Motor neuron (in vitro differentiated cells): ENCODE data around the gene IGSF22. TPM values are rescaled to one million over a fixed set of nuclear protein-coding genes. Genes with fewer than 3 reads are reported as not detected.

Source experiments
- ATAC-seq, 8 experiments: fragments of 200-7000 bp; cut with Tn5 transposase; replicated peaks in 6 of 8; 2 replicates each; pipeline ENCODE4 v1.8.0; 2021; ENCODE audit warnings: mild to moderate bottlenecking in 8 of 8, moderate library complexity in 8 of 8
- H3K27ac ChIP-seq, 2 donors: fragments of 250-450 bp; sonication (Bioruptor Pico); 2 replicates each; pipeline ENCODE4 v1.9.0; 2021; ENCODE audit warnings: antibody characterized with exemption in 2 of 2, mild to moderate bottlenecking in 2 of 2, moderate library complexity in 1 of 2
- H3K4me1 ChIP-seq, 2 donors: fragments of 250-450 bp; sonication (Bioruptor Pico); replicated peaks in 1 of 2; 2 replicates each; pipeline ENCODE4 v1.6.1; 2021; ENCODE audit warnings: antibody characterized with exemption in 2 of 2, mild to moderate bottlenecking in 2 of 2, moderate library complexity in 1 of 2
- H3K4me3 ChIP-seq, 5 donors: fragments of 250-450 bp; sonication (Bioruptor Pico); 2 replicates each; pipeline ENCODE4 v1.9.0; 2021; ENCODE audit warnings: antibody characterized with exemption in 5 of 5, mild to moderate bottlenecking in 5 of 5, moderate library complexity in 4 of 5
- WGBS, 10 experiments: fragments of 450-650 bp; shearing (Covaris generic); methylation state at CpG; one replicate each; pipeline ENCODE4 v1.0.0; 2022; 5-methylcytosine and 5-hydroxymethylcytosine counted together
- in situ Hi-C, 9 experiments: fragments of 400-800 bp; cut with MboI; loops; one replicate each; pipeline ENCODE4 v1.15.0; 2021; ENCODE audit warnings: low sequenced_read_pairs in 9 of 9, low pct_unique_long_range_greater_than_20kb in 2 of 9; ENCODE audit not compliant: unreplicated experiment in 9 of 9
- total RNA-seq, 8 experiments: library from RNA; unstranded; fragments of 300-600 nt; gene quantifications; 2 replicates each; pipeline versions ENCODE4 v1.2.3 to v1.2.4, GENCODE V29; 2022

The IGSF22 gene
- total RNA-seq = 1 to 10 TPM in 3 of 8 experiments, under 1 TPM in 5; 0.05 to 2.4 (median 0.86) TPM

DNA sequence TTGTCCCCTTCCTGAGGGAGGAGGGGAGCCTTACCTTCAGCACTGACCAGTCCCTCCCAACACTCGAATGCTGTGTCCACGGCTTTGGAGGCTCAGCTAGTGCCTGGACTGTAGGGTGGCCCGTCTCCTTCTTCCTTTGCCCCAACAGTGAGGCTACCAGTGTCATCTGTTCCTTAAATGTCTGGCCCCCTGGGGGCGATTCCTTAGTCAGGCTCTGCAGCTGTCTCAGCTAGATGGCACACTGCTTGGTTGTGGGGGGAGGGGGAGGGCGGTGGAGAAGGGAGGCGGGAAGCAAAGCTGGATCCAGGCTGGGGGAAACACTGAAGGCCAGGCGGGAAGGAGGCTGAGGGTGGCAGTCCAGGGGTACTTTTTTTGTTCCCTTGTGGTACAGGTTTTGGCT, at the start of gene IGSF22:
IGSF22 (minus strand) TSS at position 149 of the 400 bp plus-strand sequence. CDS start 1,952 bp downstream, outside the sequence.
- in situ Hi-C loops = loop anchor here in 2 of 9 experiments (25.0 kb wide), 1 partner anchor 189 kb away; the partner anchor contains the start of gene TSG101 (in 2 of the 2)
- ATAC-seq = no peak
- WGBS, 10 experiments = 14 to 73% (median 52%) methylated on average over 2 of the region's 7 CpGs; no CpG with 5 or more reads in 7 of the 10 experiments

GRCh38 chr11:18774801-18775200, 48.8 kb upstream of the IGSF22 start:
- in situ Hi-C loops = no loop called here
- H3K27ac ChIP-seq = no peak overlapping the region
- WGBS, 10 experiments = 40 to 86% (median 80%) methylated on average over 1 to 7 of the region's 7 CpGs; no CpG with 5 or more reads in 3 of the 10 experiments
- no peak for ATAC-seq
- no peaks in the 10 kb centered on the region for H3K4me1 ChIP-seq
- no peak overlapping the region for H3K4me3 ChIP-seq

More for the DNA sequence above, at the start of gene IGSF22:
- no peak within 1 kb of the TSS for H3K27ac ChIP-seq
- H3K4me3 ChIP-seq = no peak within 1 kb of the TSS
- no peaks in the 10 kb centered on the region for H3K4me1 ChIP-seq

GRCh38 chr11:18773681-18774080, 47.7 kb upstream of the IGSF22 start:
- Histone ChIP-seq H3K4me1 (no peaks in the 10 kb centered on the region), H3K27ac (no peak overlapping the region), H3K4me3 (no peak overlapping the region)
- 60 to 100% (median 75%) methylated on average over 1 to 3 of the region's 3 CpGs; no CpG with 5 or more reads in 4 of the 10 experiments for WGBS, 10 experiments
- in situ Hi-C loops = no loop called here
- no peak for ATAC-seq

- no peak overlapping the region for H3K27ac ChIP-seq
- no peaks in the 10 kb centered on the region for H3K4me1 ChIP-seq
- 80 to 87% methylated on average over 3 to 4 of the region's 8 CpGs; no CpG with 5 or more reads in 8 of the 10 experiments for WGBS, 10 experiments
- no peak overlapping the region for H3K4me3 ChIP-seq
- in situ Hi-C loops = no loop called here
- no peak for ATAC-seq
Observed at GRCh38 chr11:18773104-18773503, 47.1 kb upstream of the IGSF22 start.

DNA sequence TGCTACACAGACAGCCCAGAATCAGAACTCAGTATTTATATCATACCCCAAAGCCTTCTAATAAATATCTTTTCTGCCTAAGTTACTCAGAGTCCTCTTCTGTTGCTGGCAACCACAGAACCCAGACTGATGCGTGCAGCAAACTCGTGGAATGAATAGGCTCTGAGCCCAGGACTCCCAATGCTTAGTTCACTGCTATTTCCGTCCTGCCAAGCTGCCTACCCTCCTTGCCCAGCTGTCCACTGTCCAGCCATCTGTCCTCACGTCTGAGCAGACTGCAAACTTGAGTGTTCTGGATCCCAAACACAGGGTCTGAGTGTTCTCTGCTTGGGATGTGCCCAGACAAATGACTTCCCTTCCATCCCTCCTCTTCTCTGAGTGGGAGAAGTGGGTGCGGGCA, 46.2 kb upstream of the IGSF22 start:
- no peak overlapping the region for H3K4me3 ChIP-seq
- no peak for ATAC-seq
- in situ Hi-C loops = no loop called here
- H3K4me1 ChIP-seq = no peaks in the 10 kb centered on the region
- H3K27ac ChIP-seq = no peak overlapping the region
- WGBS, 10 experiments = 6 to 90% (median 61%) methylated on average over 2 to 4 of the region's 5 CpGs; no CpG with 5 or more reads in 4 of the 10 experiments

GRCh38 chr11:18771266-18772035, 45.5 kb upstream of the IGSF22 start:
- Histone ChIP-seq H3K4me3 (no peak overlapping the region), H3K4me1 (no peaks in the 10 kb centered on the region), H3K27ac (no peak overlapping the region)
- ATAC-seq = no peak
- in situ Hi-C loops = no loop called here
- 60 to 98% (median 76%) methylated on average over 1 to 9 of the region's 13 CpGs; no CpG with 5 or more reads in 1 of the 10 experiments for WGBS, 10 experiments

DNA sequence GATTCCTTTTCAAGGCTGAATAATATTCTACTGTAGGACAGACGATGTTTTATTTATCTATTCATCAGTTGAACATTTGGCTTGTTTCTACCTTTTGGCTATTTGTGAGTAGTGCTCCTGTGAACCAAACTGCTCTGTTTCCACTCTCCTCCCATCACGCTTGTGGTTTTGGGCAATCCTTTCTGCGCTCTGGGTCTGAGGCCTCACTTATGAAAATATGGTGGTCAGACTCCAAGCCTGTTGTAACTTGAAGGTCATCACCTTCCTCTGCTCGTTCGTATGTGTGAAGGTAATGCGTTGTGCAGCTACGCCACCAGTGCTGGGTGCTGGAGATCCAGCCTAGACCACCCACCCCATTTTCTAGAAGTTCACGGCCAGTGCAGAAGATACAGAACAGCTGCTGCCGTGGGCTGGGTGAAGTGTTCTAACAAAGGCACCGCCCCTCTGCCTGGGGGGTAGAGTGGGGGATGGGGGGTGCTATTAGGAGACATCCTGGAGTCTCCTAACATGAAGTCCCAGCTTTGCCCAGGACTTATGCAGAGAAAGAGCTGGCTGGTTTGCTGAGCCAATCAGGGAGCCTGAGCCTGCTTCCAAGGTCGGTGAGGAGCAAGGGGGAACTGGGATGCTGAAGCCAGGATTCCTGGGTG, 44.6 kb upstream of the IGSF22 start:
- H3K27ac ChIP-seq = no peak overlapping the region
- ATAC-seq = no peak

GRCh38 chr11:18769802-18770456, 43.9 kb upstream of the IGSF22 start:
- Histone ChIP-seq H3K4me3 (no peak overlapping the region), H3K27ac (no peak overlapping the region), H3K4me1 (no peaks in the 10 kb centered on the region)
- no peak for ATAC-seq
- in situ Hi-C loops = no loop called here
- WGBS, 10 experiments = 50 to 100% (median 64%) methylated on average over 1 to 6 of the region's 8 CpGs; no CpG with 5 or more reads in 1 of the 10 experiments

More for the DNA sequence above, 44.6 kb upstream of the IGSF22 start:
- H3K4me3 ChIP-seq = no peak overlapping the region
- WGBS, 10 experiments = 44 to 100% (median 70%) methylated on average over 1 to 8 of the region's 11 CpGs; no CpG with 5 or more reads in 2 of the 10 experiments
- H3K4me1 ChIP-seq = no peaks in the 10 kb centered on the region
- in situ Hi-C loops = no loop called here

DNA sequence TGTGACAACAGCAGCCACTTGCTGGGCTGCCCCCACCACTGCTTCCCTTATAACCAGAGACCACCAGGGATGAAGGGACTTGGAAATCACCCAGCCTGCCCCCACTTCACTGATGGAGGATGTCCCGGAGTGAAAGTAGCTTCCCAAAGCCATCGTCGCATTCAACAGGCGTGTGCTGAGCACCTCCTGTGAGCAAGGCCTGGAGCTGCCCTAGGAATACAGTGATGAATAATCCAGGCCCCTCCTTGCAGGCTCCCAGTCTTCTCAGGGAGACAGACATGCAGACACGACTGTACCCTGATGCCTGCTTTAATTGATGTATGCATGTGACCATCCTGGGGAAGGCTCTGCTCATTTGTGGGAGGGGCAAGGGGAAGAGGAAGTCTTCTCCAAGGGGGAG, 43.0 kb upstream of the IGSF22 start:
- no peaks in the 10 kb centered on the region for H3K4me1 ChIP-seq
- H3K4me3 ChIP-seq = no peak overlapping the region
- in situ Hi-C loops = no loop called here
- WGBS, 10 experiments = 0 to 65% methylated on average over 1 to 4 of the region's 5 CpGs; no CpG with 5 or more reads in 8 of the 10 experiments
- ATAC-seq = peak in 2 of 8 experiments; percentile 31 to 50
- H3K27ac ChIP-seq = no peak overlapping the region

- WGBS, 10 experiments = 0 to 100% (median 65%) methylated on average over 1 to 4 of the region's 4 CpGs; no CpG with 5 or more reads in 2 of the 10 experiments
- ATAC-seq = no peak
- no peak overlapping the region for H3K4me3 ChIP-seq
- no peaks in the 10 kb centered on the region for H3K4me1 ChIP-seq
- H3K27ac ChIP-seq = no peak overlapping the region
- in situ Hi-C loops = no loop called here
Observed at GRCh38 chr11:18768472-18768901, 42.5 kb upstream of the IGSF22 start.

DNA sequence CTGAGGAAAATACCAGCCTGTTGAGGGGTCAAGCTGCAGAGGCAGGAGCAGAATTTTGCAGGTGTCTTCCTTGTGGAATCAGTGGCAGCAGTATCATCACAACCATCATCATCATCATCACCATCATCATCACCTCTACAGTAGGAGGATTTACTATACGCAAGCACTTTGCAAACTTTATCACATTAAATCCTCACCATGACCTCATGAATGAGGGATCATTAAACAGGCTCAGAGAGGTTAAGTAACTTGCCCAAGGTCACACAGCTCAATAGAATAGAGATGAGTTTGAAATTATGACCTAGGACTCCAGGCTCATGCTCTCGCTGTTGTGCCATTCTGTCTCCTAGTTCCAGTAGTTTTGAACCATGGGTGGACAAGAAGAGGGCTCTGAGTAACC, 40.0 kb upstream of the IGSF22 start:
- no peaks in the 10 kb centered on the region for H3K4me1 ChIP-seq
- in situ Hi-C loops = no loop called here
- no peak overlapping the region for H3K4me3 ChIP-seq
- 60 to 100% (median 83%) methylated on average over 1 to 2 of the region's 2 CpGs; no CpG with 5 or more reads in 3 of the 10 experiments for WGBS, 10 experiments
- H3K27ac ChIP-seq = no peak overlapping the region
- ATAC-seq = no peak

DNA sequence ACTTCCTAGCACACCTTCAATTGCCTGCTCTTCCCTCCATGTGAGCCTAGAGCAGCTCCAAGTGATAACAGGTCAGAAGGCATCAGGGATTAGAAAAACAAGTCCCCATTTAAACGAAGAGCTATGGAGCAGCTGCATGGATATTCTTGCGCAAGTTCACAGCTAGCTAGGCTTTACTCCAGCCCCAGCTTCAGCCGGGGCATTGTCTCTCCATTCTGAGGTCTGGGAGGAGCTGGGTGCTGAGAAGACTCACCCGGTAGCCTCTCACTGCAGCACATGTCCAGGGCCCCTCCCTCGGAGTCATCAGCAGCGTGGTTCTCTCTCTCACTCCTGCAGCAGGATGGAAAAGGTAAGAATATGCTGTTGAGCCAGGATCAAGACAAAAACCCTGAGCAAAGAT, 39.6 kb upstream of the IGSF22 start:
- no peak overlapping the region for H3K27ac ChIP-seq
- H3K4me1 ChIP-seq = no peaks in the 10 kb centered on the region
- peak in 2 of 8 experiments; percentile 24 to 71 for ATAC-seq
- in situ Hi-C loops = no loop called here
- 21 to 92% (median 60%) methylated on average over 2 to 6 of the region's 6 CpGs; no CpG with 5 or more reads in 4 of the 10 experiments for WGBS, 10 experiments
- H3K4me3 ChIP-seq = no peak overlapping the region

DNA sequence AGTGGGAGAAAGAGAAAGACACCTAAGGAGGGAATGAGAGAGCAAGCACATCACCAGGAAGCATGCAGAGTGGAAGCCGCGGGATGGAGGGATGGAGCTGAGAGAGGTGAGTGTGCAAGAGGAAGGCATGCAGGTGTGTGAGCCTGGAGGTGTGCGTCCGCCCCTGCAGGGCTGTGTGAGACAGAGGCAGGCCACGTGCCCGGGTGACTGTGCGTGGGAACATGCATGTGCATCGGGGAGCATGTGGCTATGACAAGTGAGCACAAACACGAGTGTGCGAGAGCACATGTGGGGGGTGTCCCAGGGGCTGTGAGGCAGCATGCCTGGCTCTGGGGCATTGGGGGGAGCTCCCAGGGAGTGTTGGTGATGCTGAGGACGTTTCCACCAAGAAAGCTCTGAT, 35.8 kb upstream of the IGSF22 start:
- 68 to 80% (median 75%) methylated on average over 1 to 10 of the region's 11 CpGs; no CpG with 5 or more reads in 7 of the 10 experiments for WGBS, 10 experiments
- no peak for ATAC-seq
- in situ Hi-C loops = no loop called here
- Histone ChIP-seq H3K27ac (no peak overlapping the region), H3K4me1 (no peaks in the 10 kb centered on the region), H3K4me3 (no peak overlapping the region)
